H1 (cell line): ENCODE data around the gene TPBGL. TPM values are rescaled to one million over a fixed set of nuclear protein-coding genes. Genes with fewer than 3 reads are reported as not detected.

Source experiments
- NRF1 ChIP-seq: IDR thresholded peaks from 2 replicates; pipeline ENCODE4 v1.6.1; 2011; ENCODE audit warnings: mild to moderate bottlenecking, low read depth, low read length, improper control_type of control experiment
- SIX5 ChIP-seq: IDR thresholded peaks from 2 replicates; pipeline ENCODE4 v1.6.1; 2011; ENCODE audit warnings: mild to moderate bottlenecking, low read depth, low read length
- TAF7 ChIP-seq: optimal IDR thresholded peaks from 2 replicates; pipeline ENCODE3; 2011; ENCODE audit warnings: low read depth, mild to moderate bottlenecking, inconsistent platforms, low read length, moderate library complexity, borderline replicate concordance
- polyA plus RNA-seq, 7 experiments: library from polyadenylated mRNA; depleted of rRNA in 3 of 7; stranded (reverse) in 5 of 7; unstranded in 2 of 7; fragments of >200 nt in 5 of 7; fragments of 200-250 nt in 2 of 7; gene quantifications; 1 replicate in 5 of 7; 2 replicates in 1 of 7; 4 replicates in 1 of 7; pipeline versions ENCODE4 v1.2.1 to v1.2.3, GENCODE V29; 2011 to 2013; ENCODE audit warnings: missing spikeins in 2 of 7, mixed read lengths in 2 of 7
- total RNA-seq: library from RNA; stranded (reverse); fragmentation: NEBNext Ultra II Directional; extraction: Animal tissue kit (Norgen Biotek cat#: 25700); gene quantifications from 2 replicates; pipeline ENCODE4 v1.2.1, GENCODE V29; 2021
- TF ChIP-seq, protein P1 (sequence below): IDR thresholded peaks from 2 replicates; pipeline ENCODE4 v1.6.1; 2012; ENCODE audit warnings: low read length, inconsistent platforms
- TF ChIP-seq, protein P2 (sequence below): fragments of 300-600 bp; sonication (generic); IDR thresholded peaks from 2 replicates; pipeline ENCODE4 v1.7.1; 2012; ENCODE audit warnings: low read length, moderate library complexity, mild to moderate bottlenecking, inconsistent platforms; ENCODE audit not compliant: insufficient replicate concordance
- TF ChIP-seq, protein P3 (sequence below): IDR thresholded peaks from 2 replicates; pipeline ENCODE4 v1.6.1; 2012; ENCODE audit warnings: inconsistent platforms
- TF ChIP-seq, protein P4 (sequence below): IDR thresholded peaks from 2 replicates; pipeline ENCODE4 v1.6.1; 2011; ENCODE audit warnings: low read depth, mild to moderate bottlenecking, low read length; ENCODE audit not compliant: insufficient read depth

The TPBGL gene
- total and polyA plus RNA-seq, 2 of the 8 experiments (the other 6 are each of a cell fraction or from before 2014, with no cell fraction given) = 0.26 to 0.37 TPM

DNA sequence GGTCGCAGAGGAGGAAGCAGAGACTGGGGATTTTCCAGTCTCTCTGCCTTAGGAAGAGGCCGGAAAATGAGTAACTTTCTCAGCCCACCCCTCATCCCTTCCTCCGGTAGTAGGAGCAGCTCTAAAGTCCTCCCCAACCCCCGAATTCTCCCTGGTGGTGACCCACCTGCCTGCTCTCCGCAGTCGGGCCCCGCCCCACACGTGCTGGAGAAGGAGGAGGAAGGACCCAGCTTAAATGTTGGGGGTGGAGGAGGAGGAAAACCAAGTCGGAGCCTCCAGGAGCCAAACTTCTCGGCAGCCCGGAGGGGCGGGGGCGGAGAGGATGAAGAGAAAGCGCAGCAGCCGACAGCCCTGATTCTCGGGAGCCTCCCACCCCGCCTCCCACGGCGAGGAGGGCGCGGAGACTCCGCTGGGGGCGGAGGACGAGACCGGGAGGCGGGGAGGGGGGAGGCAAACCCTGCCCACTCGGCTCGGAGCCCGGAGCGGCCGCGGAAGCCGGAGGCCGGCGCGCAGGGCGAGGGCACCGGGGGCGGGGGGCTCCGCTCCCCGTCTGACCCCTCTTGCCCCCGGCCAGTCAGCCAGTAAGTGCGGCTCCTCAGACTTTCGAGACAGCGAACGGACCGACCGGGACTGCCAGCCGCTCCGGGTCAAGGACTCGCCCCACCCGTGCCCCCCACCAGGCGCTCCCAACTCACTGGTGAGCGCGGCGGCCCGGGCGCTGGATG is at the start of gene TPBGL (continued):
- TF ChIP-seq, protein P1, sequence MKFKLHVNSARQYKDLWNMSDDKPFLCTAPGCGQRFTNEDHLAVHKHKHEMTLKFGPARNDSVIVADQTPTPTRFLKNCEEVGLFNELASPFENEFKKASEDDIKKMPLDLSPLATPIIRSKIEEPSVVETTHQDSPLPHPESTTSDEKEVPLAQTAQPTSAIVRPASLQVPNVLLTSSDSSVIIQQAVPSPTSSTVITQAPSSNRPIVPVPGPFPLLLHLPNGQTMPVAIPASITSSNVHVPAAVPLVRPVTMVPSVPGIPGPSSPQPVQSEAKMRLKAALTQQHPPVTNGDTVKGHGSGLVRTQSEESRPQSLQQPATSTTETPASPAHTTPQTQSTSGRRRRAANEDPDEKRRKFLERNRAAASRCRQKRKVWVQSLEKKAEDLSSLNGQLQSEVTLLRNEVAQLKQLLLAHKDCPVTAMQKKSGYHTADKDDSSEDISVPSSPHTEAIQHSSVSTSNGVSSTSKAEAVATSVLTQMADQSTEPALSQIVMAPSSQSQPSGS = no peak
- TF ChIP-seq TAF7 (no peak), NRF1 (no peak), SIX5 (no peak)
- TF ChIP-seq, protein P2, sequence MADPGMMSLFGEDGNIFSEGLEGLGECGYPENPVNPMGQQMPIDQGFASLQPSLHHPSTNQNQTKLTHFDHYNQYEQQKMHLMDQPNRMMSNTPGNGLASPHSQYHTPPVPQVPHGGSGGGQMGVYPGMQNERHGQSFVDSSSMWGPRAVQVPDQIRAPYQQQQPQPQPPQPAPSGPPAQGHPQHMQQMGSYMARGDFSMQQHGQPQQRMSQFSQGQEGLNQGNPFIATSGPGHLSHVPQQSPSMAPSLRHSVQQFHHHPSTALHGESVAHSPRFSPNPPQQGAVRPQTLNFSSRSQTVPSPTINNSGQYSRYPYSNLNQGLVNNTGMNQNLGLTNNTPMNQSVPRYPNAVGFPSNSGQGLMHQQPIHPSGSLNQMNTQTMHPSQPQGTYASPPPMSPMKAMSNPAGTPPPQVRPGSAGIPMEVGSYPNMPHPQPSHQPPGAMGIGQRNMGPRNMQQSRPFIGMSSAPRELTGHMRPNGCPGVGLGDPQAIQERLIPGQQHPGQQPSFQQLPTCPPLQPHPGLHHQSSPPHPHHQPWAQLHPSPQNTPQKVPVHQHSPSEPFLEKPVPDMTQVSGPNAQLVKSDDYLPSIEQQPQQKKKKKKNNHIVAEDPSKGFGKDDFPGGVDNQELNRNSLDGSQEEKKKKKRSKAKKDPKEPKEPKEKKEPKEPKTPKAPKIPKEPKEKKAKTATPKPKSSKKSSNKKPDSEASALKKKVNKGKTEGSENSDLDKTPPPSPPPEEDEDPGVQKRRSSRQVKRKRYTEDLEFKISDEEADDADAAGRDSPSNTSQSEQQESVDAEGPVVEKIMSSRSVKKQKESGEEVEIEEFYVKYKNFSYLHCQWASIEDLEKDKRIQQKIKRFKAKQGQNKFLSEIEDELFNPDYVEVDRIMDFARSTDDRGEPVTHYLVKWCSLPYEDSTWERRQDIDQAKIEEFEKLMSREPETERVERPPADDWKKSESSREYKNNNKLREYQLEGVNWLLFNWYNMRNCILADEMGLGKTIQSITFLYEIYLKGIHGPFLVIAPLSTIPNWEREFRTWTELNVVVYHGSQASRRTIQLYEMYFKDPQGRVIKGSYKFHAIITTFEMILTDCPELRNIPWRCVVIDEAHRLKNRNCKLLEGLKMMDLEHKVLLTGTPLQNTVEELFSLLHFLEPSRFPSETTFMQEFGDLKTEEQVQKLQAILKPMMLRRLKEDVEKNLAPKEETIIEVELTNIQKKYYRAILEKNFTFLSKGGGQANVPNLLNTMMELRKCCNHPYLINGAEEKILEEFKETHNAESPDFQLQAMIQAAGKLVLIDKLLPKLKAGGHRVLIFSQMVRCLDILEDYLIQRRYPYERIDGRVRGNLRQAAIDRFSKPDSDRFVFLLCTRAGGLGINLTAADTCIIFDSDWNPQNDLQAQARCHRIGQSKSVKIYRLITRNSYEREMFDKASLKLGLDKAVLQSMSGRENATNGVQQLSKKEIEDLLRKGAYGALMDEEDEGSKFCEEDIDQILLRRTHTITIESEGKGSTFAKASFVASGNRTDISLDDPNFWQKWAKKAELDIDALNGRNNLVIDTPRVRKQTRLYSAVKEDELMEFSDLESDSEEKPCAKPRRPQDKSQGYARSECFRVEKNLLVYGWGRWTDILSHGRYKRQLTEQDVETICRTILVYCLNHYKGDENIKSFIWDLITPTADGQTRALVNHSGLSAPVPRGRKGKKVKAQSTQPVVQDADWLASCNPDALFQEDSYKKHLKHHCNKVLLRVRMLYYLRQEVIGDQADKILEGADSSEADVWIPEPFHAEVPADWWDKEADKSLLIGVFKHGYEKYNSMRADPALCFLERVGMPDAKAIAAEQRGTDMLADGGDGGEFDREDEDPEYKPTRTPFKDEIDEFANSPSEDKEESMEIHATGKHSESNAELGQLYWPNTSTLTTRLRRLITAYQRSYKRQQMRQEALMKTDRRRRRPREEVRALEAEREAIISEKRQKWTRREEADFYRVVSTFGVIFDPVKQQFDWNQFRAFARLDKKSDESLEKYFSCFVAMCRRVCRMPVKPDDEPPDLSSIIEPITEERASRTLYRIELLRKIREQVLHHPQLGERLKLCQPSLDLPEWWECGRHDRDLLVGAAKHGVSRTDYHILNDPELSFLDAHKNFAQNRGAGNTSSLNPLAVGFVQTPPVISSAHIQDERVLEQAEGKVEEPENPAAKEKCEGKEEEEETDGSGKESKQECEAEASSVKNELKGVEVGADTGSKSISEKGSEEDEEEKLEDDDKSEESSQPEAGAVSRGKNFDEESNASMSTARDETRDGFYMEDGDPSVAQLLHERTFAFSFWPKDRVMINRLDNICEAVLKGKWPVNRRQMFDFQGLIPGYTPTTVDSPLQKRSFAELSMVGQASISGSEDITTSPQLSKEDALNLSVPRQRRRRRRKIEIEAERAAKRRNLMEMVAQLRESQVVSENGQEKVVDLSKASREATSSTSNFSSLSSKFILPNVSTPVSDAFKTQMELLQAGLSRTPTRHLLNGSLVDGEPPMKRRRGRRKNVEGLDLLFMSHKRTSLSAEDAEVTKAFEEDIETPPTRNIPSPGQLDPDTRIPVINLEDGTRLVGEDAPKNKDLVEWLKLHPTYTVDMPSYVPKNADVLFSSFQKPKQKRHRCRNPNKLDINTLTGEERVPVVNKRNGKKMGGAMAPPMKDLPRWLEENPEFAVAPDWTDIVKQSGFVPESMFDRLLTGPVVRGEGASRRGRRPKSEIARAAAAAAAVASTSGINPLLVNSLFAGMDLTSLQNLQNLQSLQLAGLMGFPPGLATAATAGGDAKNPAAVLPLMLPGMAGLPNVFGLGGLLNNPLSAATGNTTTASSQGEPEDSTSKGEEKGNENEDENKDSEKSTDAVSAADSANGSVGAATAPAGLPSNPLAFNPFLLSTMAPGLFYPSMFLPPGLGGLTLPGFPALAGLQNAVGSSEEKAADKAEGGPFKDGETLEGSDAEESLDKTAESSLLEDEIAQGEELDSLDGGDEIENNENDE = no peak
- TF ChIP-seq, protein P3, sequence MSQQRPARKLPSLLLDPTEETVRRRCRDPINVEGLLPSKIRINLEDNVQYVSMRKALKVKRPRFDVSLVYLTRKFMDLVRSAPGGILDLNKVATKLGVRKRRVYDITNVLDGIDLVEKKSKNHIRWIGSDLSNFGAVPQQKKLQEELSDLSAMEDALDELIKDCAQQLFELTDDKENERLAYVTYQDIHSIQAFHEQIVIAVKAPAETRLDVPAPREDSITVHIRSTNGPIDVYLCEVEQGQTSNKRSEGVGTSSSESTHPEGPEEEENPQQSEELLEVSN = peak; percentile 56; the same call in 1 of the 2 replicates
- TF ChIP-seq, protein P4, sequence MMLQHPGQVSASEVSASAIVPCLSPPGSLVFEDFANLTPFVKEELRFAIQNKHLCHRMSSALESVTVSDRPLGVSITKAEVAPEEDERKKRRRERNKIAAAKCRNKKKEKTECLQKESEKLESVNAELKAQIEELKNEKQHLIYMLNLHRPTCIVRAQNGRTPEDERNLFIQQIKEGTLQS = no peak
